Gastrocnemius medialis (tissue), 4 donors: ENCODE results near the gene EMC1.

ENCODE experiments used
- POLR2A ChIP-seq, 2 donors: fragments of 450-650 bp; IDR thresholded peaks; one replicate each; pipeline ENCODE4 v1.6.1; 2017; ENCODE audit warnings: antibody characterized with exemption in 2 of 2, mild to moderate bottlenecking in 2 of 2, moderate library complexity in 2 of 2
- TF ChIP-seq, protein P1 (sequence below), 5 experiments: fragments of 450-650 bp in 3 of 5; fragments of 200-600 bp in 2 of 5; sonication (generic) in 2 of 5; IDR thresholded peaks in 4 of 5; conservative IDR thresholded peaks in 1 of 5; 1 replicate in 4 of 5; 2 replicates in 1 of 5; pipeline ENCODE4 v1.5.1; 2016 to 2019; ENCODE audit warnings: antibody characterized with exemption in 5 of 5, mild to moderate bottlenecking in 3 of 5, moderate library complexity in 3 of 5

DNA sequence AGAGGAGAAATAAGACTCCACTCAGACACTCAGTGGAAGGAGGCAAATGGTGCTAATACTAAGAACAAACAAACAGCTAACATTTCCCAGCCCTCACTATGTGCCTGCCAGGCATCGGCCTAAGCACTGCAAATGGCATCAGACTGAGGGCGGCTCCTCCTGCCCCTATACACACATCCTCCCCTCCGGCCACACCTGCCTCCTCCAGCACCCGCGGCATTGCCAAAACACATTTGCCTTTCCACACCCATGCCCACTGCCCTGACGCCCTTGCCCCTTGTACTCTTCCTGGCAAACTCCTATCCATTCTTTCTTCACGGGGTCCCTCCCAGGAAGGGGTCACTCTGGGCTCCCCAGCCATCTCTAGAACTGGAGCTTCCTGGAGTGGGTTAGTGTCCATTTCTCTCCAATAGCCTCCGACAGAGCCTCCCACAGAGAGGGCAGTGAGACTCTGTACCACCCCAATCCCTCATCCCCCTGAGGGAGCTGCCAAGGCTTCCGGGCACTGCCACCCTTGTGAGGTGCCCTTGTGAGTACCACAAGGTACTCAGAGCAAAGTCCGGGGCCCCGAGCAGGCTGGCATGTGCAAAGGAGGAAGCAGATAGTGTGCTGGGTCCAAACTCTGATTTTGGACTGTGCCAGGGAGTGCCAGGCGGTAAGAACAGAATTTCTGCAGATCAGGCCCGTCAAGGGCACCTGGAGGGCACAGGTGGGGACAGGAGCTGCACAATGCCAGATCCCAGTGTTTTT is 36.3 kb upstream of the EMC1 start:
- TF ChIP-seq, protein P1, sequence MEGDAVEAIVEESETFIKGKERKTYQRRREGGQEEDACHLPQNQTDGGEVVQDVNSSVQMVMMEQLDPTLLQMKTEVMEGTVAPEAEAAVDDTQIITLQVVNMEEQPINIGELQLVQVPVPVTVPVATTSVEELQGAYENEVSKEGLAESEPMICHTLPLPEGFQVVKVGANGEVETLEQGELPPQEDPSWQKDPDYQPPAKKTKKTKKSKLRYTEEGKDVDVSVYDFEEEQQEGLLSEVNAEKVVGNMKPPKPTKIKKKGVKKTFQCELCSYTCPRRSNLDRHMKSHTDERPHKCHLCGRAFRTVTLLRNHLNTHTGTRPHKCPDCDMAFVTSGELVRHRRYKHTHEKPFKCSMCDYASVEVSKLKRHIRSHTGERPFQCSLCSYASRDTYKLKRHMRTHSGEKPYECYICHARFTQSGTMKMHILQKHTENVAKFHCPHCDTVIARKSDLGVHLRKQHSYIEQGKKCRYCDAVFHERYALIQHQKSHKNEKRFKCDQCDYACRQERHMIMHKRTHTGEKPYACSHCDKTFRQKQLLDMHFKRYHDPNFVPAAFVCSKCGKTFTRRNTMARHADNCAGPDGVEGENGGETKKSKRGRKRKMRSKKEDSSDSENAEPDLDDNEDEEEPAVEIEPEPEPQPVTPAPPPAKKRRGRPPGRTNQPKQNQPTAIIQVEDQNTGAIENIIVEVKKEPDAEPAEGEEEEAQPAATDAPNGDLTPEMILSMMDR (IDR thresholded peaks at IDR 0.05 in 4 of 5, conservative IDR thresholded peaks at IDR 0.05 in 1 of 5): no peak
- TF ChIP-seq POLR2A (IDR thresholded peaks at IDR 0.05): no peak
